Inflammatory macrophage treated with lipopolysaccharide for 4 hours (primary cell): ENCODE measurements around the gene RPL3.
"Not testable (repeated sequence)": the region's sequence is repeated elsewhere in the genome, so short reads cannot be mapped to it uniquely, and the experiment has no call there.

ENCODE experiments used
- DNase-seq: peaks from one replicate; pipeline ENCODE4 v3.0.0-alpha.2; 2020

Gene RPL3

GRCh38 chr22:39350757-39351688 is 31.6 kb upstream of the RPL3 start:
- no peak for DNase-seq

GRCh38 chr22:39349967-39350726 is 30.7 kb upstream of the RPL3 start, which contains the start of gene SYNGR1:
Gene SYNGR1 (plus strand): TSS chr22:39349991. CDS start chr22:39350011, 20 bp downstream.
- no peak for DNase-seq

- DNase-seq = no peak
Measured at GRCh38 chr22:39349506-39349966, 30.1 kb upstream of the RPL3 start.

DNA sequence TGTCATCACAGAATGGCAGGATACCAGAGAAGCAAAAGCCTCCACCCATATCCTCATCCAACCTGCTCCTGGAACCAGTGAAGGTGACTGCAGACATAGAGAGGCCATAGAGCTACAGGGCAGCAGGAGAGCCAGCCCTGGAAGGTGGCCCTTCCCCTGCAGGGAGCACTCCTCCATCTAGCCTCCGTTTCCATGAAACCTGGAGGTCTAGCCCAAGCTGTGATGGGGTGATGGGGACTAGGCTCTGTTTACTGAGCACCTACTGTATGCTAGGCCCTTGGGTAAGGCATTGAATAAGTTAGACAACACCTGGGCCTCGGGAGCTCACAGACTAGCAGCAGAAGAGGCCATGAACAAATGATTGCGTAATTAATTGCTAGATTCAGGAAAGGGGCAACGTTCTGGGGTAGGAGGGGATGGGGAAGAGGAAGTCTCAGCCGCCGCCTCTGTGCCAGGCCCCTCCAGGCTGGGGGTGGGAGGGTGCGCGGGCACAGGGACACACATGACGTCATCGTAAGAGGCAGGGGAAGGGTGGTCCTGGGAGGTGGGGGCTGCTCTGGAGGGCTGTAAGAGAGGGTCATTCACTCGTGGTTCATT is 29.6 kb upstream of the RPL3 start:
- DNase-seq = peak; percentile 19

DNA sequence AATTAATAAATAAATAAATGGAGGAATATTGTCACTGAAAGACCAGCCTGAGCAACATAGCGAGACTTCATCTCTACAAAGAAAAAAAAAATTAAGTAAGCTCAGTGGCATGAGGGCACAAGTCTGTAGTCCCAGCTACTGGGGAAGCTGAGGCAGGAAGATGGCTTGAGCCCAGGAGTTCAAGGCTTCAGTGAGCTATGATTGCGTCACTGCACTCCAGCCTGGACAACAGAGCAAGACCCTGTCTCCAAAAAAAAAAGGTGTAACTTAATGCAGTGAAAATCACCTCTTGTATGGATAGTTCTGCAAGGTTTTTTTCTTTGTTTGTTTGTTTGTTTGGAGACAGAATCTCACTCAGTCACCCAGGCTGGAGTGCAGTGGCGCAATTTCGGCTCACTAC is 25.8 kb upstream of the RPL3 start:
- DNase-seq = no peak

- DNase-seq = no peak
Measured at GRCh38 chr22:39344046-39344390, 24.6 kb upstream of the RPL3 start.

DNA sequence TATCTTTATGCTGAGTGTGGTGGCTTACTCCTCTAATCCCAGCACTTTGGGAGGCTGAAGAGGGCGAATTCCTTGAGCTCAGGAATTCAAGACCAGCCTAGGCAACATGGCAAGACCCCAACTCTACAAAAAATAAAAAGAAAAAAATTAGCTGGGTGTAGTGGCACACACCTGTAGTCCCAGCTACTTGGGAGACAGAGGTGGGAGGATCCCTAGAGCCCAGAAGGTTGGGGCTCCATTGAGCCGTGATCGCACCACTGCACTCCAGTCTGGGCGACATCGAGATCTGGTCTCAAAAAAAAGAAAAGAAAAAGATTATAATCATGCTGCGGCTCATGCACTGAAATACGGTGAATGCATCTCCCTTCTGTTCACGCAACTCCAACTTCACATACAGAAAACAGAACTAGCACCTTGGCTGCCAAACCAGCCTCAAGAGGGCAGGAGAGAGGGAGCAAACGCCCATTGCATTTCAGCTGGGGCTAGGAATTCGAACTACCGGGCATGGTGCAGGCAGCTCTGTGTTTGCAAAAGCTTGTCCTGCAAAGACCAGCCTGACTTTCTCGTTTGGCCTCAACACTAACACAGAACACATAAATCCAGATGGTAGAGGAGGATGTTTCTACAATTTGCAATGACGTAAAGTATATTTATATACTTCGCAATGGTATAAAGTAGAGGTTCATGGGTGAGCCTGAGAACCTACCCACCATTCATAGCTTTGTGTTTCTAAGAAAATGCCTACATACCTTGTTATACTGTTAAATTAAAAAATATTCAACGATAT is 24.0 kb upstream of the RPL3 start:
- peak; percentile 67 for DNase-seq

DNA sequence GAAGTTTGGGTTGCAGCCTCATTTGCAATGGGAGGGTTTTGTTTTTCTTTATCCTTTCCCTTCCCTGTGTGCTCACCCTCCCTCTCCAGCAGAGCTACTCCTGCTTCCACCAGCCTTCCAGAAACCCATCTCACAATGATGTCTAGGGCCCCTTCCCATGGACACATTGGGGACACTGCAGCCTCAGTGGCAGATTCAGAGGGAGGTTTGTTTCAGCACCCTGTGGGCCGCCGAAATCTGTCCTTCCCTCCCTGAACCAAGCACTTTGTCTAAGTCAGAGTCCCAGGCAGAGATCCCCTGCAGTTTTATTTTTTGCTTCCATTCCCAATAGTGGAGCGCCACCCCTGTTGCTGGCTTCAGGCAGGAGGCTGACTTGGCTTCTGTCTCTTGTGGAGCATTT is 21.8 kb upstream of the RPL3 start:
- DNase-seq = no peak

DNA sequence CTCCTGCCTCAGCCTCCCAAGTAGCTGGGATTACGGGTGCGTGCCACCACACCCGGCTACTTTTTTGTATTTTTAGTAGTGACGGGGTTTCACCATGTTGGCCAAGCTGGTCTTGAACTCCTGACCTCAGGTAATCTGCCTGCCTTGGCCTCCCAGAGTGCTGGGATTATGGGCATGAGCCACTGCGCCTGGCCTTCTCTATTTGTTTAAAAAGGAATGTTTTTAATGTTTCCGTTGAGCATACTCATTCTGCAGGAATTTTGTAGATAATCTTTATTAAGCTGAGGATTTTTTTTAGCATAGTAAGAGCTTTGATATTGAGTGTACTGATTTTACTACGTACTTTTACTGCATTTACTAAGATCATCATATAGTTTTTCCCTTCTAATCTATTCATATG is 20.4 kb upstream of the RPL3 start:
- not testable (repeated sequence) for DNase-seq

GRCh38 chr22:39336411-39336810 is 17.0 kb upstream of the RPL3 start:
- no peak for DNase-seq

DNA sequence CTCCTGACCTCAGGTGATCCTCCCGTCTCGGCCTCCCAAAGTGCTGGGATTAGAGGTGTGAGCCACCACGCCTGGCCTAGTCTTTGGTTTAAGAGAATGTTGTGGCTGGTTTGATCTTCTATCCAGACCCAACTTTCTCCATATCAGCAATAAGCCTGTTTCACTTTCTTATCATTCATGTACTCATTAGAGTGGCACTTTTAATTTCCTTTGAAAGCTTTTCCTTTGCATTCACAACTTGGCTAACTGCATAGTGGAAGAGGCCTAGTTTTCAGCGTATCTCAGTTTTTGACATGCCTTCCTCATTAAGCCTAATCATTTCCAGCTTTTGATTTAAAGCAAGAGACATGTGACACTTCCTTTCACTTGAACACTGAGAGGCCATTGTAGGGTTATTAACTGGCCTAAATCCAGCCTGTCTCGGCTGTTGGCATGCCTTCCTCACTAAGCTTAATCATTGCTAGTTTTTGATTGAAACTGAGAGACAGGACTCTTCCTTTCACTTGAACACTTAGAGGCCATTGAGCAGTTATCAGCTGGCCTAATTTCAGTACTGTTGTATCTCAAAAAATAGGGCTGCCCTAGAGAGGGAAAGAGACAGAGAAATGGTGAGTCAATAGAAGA is 13.1 kb upstream of the RPL3 start:
- DNase-seq = no peak

GRCh38 chr22:39330553-39330952 is 11.1 kb upstream of the RPL3 start:
- DNase-seq = not testable (repeated sequence)

DNA sequence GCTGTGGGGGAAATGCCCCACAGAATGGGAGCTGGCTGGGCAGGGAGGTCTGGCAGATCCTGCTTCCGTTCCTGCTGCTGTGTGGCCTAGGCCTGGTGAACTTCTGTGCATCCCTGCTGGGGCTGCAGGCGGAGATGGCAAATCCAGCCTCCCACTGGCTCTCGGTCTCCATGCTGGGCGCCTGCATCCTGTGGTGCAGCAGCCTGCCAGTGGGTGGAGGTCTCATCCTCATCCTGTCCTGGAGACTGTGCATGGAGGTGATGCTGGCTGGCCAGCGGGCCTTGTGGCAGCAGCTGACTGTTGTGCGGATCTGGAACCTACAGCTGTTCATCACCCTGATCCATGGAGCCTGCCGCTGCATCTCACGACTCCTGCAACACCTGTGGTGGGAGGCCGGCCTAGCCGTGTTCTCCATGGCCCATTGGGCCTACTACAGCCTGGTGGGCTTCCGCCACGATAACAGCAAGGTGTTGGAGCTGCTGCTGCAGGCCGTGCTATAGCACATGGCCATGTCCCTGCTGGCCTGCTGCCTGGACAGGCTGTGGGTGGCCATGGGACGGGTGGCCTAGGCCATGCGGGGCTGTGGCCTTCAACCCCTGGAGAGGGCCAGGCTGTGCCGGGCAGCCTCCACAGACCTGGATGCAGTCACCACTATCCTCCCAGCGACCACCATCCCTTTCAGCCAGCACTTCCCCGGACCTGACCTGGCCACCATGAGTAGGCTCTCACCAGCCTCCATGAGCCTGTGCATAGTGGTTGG is 8.8 kb upstream of the RPL3 start:
- DNase-seq = no peak

DNA sequence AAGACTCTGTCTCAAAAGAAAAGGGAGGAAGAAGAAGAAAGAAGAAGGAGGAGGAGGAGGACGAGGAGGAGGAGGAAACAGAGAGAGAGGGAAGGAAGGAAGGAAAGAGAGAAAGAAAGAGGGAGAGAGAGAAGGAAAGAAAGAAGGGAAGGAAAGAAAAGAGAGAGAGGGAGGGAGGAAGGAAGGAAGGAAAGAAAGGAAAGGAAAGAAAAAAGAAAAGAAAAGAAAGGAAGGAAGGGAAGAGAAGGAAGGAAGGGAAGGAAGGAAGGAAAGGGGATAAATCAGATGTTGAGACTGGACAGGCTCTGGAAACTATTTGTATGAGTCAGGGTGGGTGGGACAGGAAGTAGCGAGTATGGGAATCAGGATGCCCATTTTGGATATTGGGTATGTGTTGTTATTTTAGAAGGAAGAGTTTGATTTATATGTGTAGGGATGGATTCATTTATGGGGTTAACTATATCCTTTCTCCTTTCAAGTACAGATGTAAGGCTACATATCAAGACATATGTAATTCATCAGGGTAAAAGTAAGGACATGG is 6.0 kb upstream of the RPL3 start:
- DNase-seq = no peak

- not testable (repeated sequence) for DNase-seq
Measured at GRCh38 chr22:39320616-39321029, 1.2 kb upstream of the RPL3 start.

DNA sequence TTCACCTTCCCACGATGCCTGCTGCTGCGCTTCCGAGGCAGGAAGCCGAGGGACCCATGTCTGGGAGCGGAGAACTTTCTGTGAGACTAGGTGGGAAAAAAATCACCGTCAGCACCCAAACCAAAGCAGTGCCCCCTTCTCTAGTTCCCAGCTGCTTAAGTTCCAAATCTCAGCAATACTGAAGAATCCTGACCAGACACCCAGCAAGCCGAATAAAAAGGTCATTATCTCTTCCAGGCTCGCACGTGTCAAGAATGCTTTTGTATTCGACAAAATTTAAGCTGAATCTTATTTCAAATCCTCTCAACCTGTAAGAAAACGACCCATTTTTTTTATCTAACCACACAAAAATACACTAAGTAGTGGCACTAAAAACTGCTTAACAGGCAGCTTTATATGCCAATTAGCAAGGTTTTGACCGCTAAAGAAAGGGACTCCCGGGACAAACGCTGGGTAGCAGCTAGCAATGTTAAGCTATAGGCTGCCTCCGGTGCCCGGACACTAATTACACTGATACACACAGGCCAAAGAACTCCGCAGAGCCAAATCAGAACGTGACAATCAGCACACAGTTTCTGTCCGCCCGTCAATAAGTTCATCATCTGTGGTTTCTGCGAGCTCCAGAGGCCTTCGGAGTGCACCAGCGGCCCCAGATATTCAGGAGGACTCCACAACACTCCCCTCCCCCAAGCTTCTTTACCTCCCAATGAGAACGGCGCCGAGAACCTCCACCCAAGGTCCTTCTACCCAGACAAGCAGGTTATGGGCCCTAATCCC is 728 bp downstream of the RPL3 start:
- DNase-seq = peak; percentile 40

- DNase-seq = no peak
Measured at GRCh38 chr22:39317775-39318506, 1.5 kb downstream of the RPL3 start.

GRCh38 chr22:39317084-39317774 is 2.2 kb downstream of the RPL3 start:
- no peak for DNase-seq
